T1000 (cell line): ENCODE data around the gene PITX1.

Experiments
- DNase-seq: peaks from one replicate; lab custom pipeline; 2025; ENCODE audit warnings: mixed read lengths; lab: John Stamatoyannopoulos, UW

The PITX1 gene

DNA sequence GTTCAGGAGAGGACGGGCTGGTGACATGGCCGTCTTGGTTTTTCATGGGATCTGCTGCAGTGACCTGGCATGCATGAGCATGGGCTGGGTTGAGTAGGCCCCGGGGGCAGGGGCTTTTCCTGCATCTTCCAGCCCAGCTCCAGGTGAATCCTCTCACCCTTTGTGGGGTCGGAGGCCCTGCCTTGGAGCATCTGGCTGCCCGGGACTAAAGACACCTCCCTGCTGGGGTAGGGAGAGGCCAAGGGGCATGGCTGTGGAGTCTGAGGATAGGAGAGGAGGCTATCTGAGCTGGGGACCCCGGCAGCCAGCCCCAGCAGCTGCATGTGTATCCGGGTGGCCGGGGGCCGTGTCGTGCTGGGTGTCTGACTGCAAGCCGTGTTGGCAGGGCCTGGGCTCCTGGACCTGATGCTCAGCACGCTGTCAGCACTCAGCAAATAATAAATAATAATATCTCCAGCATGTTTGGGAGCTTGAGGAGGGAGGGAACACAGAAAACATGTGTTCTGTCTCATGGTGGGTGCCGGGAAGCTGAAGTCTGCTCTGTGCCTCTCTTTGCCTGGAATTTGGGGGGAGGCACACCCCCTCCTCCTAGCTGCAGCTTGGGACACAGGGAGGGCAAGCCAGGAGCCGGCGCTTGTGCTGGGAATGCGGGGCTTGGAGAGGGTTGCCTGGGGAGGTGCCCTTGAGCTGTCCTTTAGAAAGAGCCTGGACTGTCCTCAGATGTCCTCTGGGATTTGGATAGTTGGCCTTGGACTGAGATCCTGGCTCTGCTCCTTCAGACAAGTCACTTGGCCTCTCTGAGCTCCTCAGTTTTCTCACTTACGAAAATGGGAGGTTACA, 28.4 kb upstream of the PITX1 start:
- DNase-seq: no peak

DNA sequence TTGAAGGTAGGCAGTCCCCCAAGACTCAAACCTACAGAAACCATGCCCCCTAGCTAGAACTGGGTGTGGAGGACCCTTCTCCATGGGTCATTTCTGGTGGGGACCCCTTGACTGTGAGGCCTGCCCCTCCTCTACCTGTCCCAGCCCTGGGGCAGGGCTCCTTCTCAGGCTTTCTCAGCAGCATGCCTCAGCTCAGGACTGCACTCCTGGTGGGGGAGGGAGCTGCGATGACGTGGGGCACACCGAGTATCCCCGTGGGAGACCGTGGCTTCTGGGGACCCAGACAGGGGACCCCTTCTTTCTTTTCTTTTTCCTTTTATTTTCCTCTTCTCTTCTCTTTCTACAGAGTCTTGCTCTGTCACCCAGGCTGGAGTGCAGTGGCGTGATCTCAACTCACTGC, 27.0 kb upstream of the PITX1 start:
- no peak for DNase-seq

GRCh38 chr5:135060021-135060420, 26.0 kb upstream of the PITX1 start:
- no peak for DNase-seq

- DNase-seq: no peak
Measured at GRCh38 chr5:135059000-135059923, 25.2 kb upstream of the PITX1 start.

GRCh38 chr5:135058331-135058732, 24.3 kb upstream of the PITX1 start:
- DNase-seq: no peak

GRCh38 chr5:135057233-135057632, 23.2 kb upstream of the PITX1 start:
- DNase-seq: no peak

- no peak for DNase-seq
Measured at GRCh38 chr5:135056316-135057030, 22.4 kb upstream of the PITX1 start.

GRCh38 chr5:135055396-135055795, 21.4 kb upstream of the PITX1 start:
- no peak for DNase-seq

DNA sequence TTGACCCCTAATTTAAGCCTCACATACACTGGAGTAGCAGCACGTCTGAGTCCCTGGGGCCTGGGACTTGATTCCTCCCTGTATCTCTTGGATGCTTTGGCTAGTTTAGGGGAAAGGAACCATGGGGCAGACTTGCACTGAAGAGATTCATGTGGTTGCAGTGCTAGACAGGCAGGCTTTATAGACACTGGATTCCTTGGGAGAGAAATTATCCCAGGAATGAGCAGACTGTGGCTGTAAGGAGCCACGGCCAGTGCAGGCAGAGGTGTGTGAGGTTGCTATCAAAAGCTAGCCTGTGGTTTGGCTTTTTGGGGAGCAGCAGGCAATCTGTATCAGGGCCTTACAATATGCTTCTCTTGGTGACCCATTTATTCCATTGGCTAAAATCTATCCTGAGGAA, 20.5 kb upstream of the PITX1 start:
- DNase-seq: no peak

- no peak for DNase-seq
Measured at GRCh38 chr5:135053989-135054388, 20.0 kb upstream of the PITX1 start.

DNA sequence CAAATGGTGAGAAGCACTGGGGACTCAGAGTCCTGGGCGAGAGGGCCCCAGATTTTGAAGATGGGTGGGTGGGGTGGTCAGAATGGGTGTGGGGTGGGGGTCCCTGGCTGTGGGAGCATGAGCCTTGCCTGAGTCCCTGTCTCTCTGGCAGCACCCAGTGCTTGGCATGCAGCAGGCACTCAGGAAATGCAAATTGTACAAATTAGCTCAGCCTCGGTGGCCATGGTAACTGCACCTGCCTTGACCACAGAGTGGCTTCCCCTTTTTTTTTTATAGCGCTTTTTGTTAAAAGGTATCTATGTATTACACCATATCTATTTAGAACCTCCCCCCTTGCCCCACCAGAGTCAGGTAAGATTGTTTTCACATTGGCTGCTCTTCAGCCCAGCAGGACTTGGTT, 19.2 kb upstream of the PITX1 start:
- DNase-seq: no peak

DNA sequence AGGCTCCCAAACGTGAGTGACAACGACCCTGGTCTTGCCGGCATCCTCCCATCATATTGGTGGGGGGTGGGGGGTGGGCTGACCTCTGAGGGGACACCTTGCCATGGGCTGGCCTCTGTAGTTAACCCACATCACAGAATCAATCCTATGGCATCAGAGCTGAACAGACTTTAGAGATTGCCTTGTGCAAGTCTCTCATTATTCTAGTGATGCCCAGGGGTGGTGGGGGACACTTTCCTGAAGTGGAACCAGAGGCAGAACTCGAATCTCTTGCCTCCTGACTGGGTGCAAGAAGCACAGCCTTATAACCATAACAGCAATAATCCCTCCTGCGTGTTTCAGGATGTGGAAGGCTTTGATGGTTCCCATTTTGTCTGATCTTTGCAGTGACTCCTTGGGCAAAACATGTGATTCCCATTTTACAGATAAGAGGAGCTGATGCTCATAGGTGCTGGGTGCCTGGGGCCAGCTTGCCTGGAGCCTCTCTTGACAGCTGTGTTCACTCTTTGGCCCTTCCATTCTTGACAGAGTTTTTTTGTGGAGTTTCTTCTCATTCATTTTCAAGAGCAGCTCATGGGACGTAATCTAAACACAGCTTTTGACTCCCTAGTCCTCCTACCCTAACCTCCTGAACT, 18.6 kb upstream of the PITX1 start:
- DNase-seq: no peak

- no peak for DNase-seq
Measured at GRCh38 chr5:135051872-135052271, 17.8 kb upstream of the PITX1 start.

GRCh38 chr5:135051399-135051798, 17.4 kb upstream of the PITX1 start:
- no peak for DNase-seq

- DNase-seq: no peak
Measured at GRCh38 chr5:135050244-135050767, 16.3 kb upstream of the PITX1 start.

GRCh38 chr5:135048930-135049329, 14.9 kb upstream of the PITX1 start:
- DNase-seq: no peak

- DNase-seq: no peak
Measured at GRCh38 chr5:135048286-135048685, 14.3 kb upstream of the PITX1 start.

DNA sequence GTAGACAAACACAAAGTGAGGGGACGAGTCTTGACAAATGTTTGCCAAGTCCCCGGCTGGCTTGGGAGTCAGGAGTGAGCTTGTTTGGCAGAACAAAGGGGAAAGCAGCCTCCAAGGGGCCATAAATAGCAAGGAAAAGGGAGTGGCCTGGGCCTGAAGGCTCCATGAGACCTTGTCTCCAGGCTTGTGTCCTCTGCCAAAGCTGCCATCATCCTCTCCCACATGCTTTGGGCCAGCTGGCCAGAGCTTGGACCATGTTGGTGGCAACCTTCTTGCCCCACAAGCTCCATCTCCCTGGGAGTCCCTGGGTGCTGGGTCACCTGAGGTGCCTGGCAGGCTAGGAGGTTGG, 13.3 kb upstream of the PITX1 start:
- no peak for DNase-seq

GRCh38 chr5:135046661-135047346, 12.8 kb upstream of the PITX1 start:
- no peak for DNase-seq

DNA sequence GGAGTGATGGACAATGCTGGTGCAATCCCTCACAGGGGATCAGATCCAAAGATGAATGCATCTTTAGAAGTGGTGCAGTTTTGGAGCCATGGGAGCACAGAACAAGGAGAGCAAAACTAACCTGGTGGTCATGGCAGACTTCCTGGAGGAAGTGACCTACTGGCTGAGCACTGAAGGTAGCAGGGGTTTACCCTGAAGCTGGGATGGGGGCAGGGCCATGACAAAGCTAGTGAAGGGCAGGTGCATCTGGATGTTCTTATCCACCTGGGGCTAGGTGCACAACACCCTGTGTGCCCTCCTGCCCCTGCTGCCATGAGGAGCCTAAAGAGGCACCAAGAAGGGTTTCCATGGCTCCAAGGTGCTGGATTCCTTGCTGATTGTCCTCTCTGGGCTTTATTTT, 11.5 kb upstream of the PITX1 start:
- no peak for DNase-seq

DNA sequence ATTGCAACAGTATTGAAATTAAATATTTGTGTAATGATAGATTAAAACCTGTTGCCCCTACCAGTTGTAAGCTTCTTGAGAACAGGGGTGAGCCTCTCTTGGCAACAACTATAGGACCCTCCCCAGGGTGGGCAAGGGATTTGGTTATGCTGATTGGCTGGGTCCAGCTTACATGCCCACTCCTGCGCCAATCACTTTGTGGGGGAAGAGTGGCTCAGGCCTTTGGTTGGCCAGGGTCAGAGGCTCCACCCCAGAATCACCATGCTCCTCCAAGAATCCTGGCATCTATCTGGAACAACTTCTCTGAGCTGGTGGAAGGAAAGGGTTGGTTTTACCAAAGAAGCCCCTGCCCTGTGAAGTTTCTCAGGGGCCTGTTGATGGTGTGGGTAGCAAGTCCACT, 8.6 kb upstream of the PITX1 start:
- DNase-seq: no peak
